ENCODE measurements around the gene PLPP2.
"Not testable (repeated sequence)": the region's sequence is repeated elsewhere in the genome, so short reads cannot be mapped to it uniquely, and the experiment has no call there.

PLPP2 gene

GRCh38 chr19:269241-269640 lies 22.0 kb downstream of the PLPP2 start:
- DNase-seq (ENCODE audit: low read depth): no peak

GRCh38 chr19:262125-262524 lies 29.1 kb downstream of the PLPP2 start:
- no peak for DNase-seq (ENCODE audit: low read depth)

DNA sequence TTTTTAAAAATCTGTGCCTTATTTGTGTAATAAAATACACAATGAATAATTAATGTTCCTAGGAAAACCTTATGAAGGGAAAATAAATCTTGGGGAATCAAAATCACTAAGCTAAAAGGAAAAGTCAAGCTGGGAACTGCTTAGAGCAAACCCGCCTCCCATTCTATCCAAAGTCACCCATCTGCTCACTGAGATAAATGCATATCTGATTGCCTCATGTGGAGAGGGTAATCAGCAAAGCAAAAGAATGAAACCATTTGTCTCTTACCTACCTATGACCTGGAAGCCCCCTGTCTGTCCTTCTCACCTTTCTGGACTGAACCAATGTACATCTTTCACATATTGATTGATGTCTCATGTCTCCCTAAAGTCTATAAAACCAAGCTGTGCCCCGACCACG lies 34.4 kb downstream of the PLPP2 start:
- not testable (repeated sequence) for DNase-seq (ENCODE audit: low read depth)

GRCh38 chr19:252421-253186 lies 38.6 kb downstream of the PLPP2 start:
- DNase-seq (ENCODE audit: low read depth): not testable (repeated sequence)

- no peak for DNase-seq (ENCODE audit: low read depth)
These were observed 44.7 kb downstream of the PLPP2 start for GRCh38 chr19:246551-246950.

GRCh38 chr19:245900-246299 lies 45.3 kb downstream of the PLPP2 start:
- not testable (repeated sequence) for DNase-seq (ENCODE audit: low read depth)

DNA sequence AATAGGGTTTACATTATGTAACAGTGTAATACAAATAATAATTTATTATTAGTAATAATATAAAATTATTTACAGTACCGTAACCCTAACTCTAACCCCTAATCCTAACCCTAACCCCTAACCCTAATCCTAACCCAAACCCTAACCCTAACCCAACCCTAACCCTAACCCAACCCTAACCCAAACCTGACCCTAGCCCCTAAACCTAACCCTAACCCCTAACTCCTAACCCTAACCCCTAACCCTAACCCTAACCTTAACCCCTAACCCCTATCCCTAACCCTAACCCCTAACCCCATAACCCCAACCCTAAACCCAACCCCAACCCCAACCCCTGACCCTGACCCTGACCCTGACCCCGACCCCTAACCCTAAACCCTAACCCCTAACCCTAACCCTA lies 45.7 kb downstream of the PLPP2 start:
- no peak for DNase-seq (ENCODE audit: low read depth)

Measured in stimulated activated CD8-positive, alpha-beta memory T cell treated with anti-CD3 and anti-CD28 coated beads, Interleukin-12 subunit alpha, Interleukin-12 subunit beta, amount 100 ng/mL, for 4 hours (primary cell).